ENCODE results near the gene FXYD6. TPM values are rescaled to one million over a fixed set of nuclear protein-coding genes. Genes with fewer than 3 reads are reported as not detected.

Gene FXYD6
- total RNA-seq, 1 donor from 2014 or later: 45.8 TPM

- DNase-seq (ENCODE audit: low read depth): no peak
- no peak for TF ChIP-seq CTCF (IDR thresholded peaks at IDR 0.05; ENCODE audit: insufficient read depth, low read length, poor library complexity, severe bottlenecking)
- Histone ChIP-seq H3K4me3 (ENCODE audit: low read depth, low read length) (no peak overlapping the region), H3K27me3 (ENCODE audit: control insufficient read depth, insufficient read depth, low read length) (peaks cover 5% of the 10 kb centered on the region), H3K36me3 (ENCODE audit: control insufficient read depth, insufficient read depth, low read length) (no peaks in the 10 kb centered on the region)
Observed at GRCh38 chr11:117887431-117888138, 11.1 kb upstream of the FXYD6 start.

GRCh38 chr11:117885777-117886176 lies 9.3 kb upstream of the FXYD6 start:
- peaks cover 13% of the 10 kb centered on the region for H3K27me3 ChIP-seq (ENCODE audit: control insufficient read depth, insufficient read depth, low read length)
- H3K4me3 ChIP-seq (ENCODE audit: low read depth, low read length): no peak overlapping the region
- DNase-seq (ENCODE audit: low read depth): no peak
- no peaks in the 10 kb centered on the region for H3K36me3 ChIP-seq (ENCODE audit: control insufficient read depth, insufficient read depth, low read length)
- no peak for TF ChIP-seq CTCF (IDR thresholded peaks at IDR 0.05; ENCODE audit: insufficient read depth, low read length, poor library complexity, severe bottlenecking)

GRCh38 chr11:117884994-117885393 lies 8.5 kb upstream of the FXYD6 start:
- Histone ChIP-seq H3K27me3 (ENCODE audit: control insufficient read depth, insufficient read depth, low read length) (peaks cover 18% of the 10 kb centered on the region), H3K4me3 (ENCODE audit: low read depth, low read length) (no peak overlapping the region), H3K36me3 (ENCODE audit: control insufficient read depth, insufficient read depth, low read length) (no peaks in the 10 kb centered on the region)
- no peak for TF ChIP-seq CTCF (IDR thresholded peaks at IDR 0.05; ENCODE audit: insufficient read depth, low read length, poor library complexity, severe bottlenecking)
- DNase-seq (ENCODE audit: low read depth): peak; percentile 53

- no peak for DNase-seq (ENCODE audit: low read depth)
- no peak for TF ChIP-seq CTCF (IDR thresholded peaks at IDR 0.05; ENCODE audit: insufficient read depth, low read length, poor library complexity, severe bottlenecking)
- Histone ChIP-seq H3K27me3 (ENCODE audit: control insufficient read depth, insufficient read depth, low read length) (peaks cover 23% of the 10 kb centered on the region), H3K36me3 (ENCODE audit: control insufficient read depth, insufficient read depth, low read length) (no peaks in the 10 kb centered on the region), H3K4me3 (ENCODE audit: low read depth, low read length) (no peak overlapping the region)
Observed at GRCh38 chr11:117883063-117883462, 6.6 kb upstream of the FXYD6 start.

- TF ChIP-seq CTCF (IDR thresholded peaks at IDR 0.05; ENCODE audit: insufficient read depth, low read length, poor library complexity, severe bottlenecking): no peak
Observed at GRCh38 chr11:117882311-117882905, 6.0 kb upstream of the FXYD6 start.

More at GRCh38 chr11:117882311-117882905, 6.0 kb upstream of the FXYD6 start:
- H3K27me3 ChIP-seq (ENCODE audit: control insufficient read depth, insufficient read depth, low read length): peaks cover 23% of the 10 kb centered on the region
- no peak for DNase-seq (ENCODE audit: low read depth)
- no peaks in the 10 kb centered on the region for H3K36me3 ChIP-seq (ENCODE audit: control insufficient read depth, insufficient read depth, low read length)
- no peak overlapping the region for H3K4me3 ChIP-seq (ENCODE audit: low read depth, low read length)

Data from kidney epithelial cell (primary cell).